ENCODE results near the gene LYZ.

GRCh38 chr12:69389831-69390230 is 41.6 kb downstream of the LYZ start:
- TF ChIP-seq CTCF (IDR thresholded peaks at IDR 0.05) (no peak), POLR2A (IDR thresholded peaks at IDR 0.05) (no peak), POLR2AphosphoS5 (IDR thresholded peaks at IDR 0.05) (no peak), EP300 (IDR thresholded peaks at IDR 0.05) (no peak)

Data from suprapubic skin (tissue), 4 donors.